MV-4-11 (cell line): Measurements from ENCODE around the gene PHAF1.

ENCODE experiments used
- DNase-seq: peaks from one replicate; lab custom pipeline; 2025; lab: John Stamatoyannopoulos, UW

PHAF1 gene

GRCh38 chr16:67109407-67110135, at the start of gene PHAF1:
TSS of gene PHAF1 (plus strand) at chr16:67109941. CDS start at chr16:67110176, 235 bp downstream.
- peak; percentile 76 for DNase-seq

- DNase-seq: no peak
These were observed 46.7 kb upstream of the PHAF1 start for GRCh38 chr16:67063008-67063407.

GRCh38 chr16:67068212-67068753, 41.5 kb upstream of the PHAF1 start:
- DNase-seq: no peak

DNA sequence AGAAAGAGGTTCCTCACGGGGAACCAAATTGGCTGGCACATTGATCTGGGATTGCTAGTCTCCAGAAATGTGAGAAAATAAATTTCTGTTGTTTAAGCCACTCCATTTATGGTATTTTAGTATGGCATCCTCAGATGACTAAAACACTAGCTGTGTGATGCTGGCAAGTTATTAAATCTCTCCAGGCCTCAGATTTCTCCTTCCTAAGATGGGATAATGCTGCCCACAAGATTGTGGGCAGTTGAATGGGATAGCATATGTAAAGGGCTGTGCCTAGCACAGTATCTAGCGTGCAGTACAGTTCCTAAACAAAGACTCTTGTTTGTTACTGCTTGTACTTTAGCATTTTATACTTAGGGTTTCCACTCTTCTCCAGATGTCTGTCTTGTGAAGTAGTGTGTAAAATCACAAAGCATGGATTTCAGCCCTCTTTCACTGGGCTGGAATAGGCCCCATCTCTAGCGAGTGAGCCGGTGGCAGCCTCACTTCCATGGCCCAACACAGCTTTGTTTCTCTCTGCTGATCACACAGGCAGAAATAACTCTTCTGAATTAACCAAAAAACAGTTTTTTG, 38.2 kb upstream of the PHAF1 start:
- no peak for DNase-seq

GRCh38 chr16:67075331-67075730, 34.4 kb upstream of the PHAF1 start:
- DNase-seq: no peak

GRCh38 chr16:67077871-67078270, 31.9 kb upstream of the PHAF1 start:
- DNase-seq: no peak

DNA sequence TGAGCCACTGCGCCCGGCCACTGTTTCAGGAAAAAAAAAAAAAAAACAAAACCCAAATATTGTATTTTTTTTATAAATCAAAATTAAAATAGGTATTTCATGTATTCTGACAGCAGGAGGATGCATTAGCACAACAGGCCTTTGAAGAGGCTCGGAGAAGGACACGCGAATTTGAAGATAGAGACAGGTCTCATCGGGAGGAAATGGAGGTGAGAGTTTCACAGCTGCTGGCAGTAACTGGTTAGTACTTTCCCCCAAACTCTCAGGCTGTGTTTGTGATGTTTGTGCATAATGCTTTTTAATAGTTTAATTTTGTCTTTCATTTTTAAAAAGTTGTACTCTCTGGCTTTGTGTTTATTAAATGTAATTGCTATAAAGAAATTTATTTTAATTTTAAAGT, 27.6 kb upstream of the PHAF1 start:
- no peak for DNase-seq

- DNase-seq: no peak
These were observed 26.9 kb upstream of the PHAF1 start for GRCh38 chr16:67082891-67083290.

GRCh38 chr16:67084345-67085028, 25.3 kb upstream of the PHAF1 start:
- DNase-seq: peak; percentile 82

DNA sequence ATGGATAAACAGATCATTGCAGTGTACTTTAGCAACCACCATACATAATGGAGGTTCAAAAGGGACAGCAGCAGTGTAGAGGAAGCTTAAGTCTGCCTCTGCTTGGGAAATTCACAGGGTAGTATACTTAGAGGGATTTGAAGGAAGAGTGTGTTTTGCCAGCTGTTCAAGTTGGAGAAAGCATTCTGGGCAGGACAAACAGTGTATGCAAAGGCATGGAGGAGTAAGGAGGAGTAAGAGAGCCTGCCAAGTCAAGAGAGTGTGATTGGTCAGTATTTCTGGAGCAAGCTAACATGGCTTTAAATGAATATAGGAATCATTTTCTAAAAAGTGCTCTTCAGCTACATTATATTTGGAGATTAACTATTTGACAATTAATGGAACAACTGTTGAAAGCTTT, 22.9 kb upstream of the PHAF1 start:
- no peak for DNase-seq

DNA sequence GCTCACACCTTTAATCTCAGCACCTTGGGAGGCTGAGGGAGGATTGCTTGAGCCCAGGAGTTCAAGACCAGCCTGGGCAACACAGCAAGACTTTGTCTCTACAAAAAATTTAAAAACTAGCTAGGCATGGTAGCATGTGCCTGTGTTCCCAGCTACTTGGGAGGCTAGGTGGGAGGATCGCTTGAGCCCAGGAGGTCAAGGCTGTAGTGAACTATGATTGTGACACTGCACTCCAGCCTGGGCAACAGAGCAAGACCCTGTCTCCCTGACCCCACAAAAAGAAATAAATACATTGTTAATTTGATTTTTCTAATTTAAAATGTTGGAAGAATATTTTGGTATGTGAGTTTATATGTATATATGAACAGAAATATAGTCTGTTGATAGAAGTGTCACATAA, 22.4 kb upstream of the PHAF1 start:
- no peak for DNase-seq

GRCh38 chr16:67087803-67088202, 21.9 kb upstream of the PHAF1 start:
- no peak for DNase-seq

- no peak for DNase-seq
These were observed 21.2 kb upstream of the PHAF1 start for GRCh38 chr16:67088551-67088950.

- no peak for DNase-seq
These were observed 20.6 kb upstream of the PHAF1 start for GRCh38 chr16:67089101-67089500.

- no peak for DNase-seq
These were observed 17.7 kb upstream of the PHAF1 start for GRCh38 chr16:67091906-67092566.

DNA sequence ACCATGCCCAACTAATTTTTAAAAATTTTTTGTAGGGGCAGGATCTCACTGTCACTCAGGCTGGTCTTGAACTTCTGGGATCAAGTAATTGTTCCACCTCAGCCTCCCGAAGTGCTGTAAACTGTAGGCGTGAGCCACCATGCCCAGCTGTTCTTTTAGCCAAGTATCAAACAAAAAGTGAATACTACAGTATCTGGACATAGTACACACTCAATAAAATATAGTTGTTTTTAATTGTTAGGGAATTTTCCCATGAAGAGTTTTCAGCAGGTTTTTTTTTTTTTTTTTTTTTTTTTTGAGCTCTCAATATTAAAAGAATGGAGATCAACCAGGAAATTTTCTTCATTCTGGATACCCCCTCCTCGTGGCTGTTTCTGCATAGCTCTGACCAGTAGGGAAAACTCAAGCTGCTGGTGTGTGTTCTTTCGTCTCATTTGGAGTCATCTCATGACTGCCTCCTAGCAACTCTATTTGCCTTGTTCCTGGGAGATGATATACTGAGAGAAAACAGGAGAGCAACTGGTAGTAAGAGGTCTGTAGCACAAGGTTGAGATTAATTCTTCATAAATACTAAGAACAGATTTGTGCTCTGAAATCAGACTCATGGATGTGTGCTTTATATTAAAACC, 16.5 kb upstream of the PHAF1 start:
- DNase-seq: no peak

DNA sequence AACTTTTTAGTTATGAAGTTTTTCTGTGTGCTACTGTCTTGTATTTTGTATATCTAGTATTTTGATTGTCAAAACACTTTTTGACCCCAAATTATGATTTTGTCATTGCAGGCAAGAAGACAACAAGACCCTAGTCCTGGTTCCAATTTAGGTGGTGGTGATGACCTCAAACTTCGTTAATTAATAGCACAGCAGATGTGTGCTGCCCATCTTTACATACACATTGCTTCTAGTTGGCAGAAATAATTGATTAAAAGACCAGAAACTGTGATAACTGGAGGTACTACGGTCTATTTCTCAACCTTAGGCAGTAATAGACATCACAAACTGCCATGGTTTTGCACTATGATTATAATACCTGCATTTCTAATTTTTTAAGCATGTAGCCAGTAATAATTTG, 11.1 kb upstream of the PHAF1 start:
- DNase-seq: no peak

DNA sequence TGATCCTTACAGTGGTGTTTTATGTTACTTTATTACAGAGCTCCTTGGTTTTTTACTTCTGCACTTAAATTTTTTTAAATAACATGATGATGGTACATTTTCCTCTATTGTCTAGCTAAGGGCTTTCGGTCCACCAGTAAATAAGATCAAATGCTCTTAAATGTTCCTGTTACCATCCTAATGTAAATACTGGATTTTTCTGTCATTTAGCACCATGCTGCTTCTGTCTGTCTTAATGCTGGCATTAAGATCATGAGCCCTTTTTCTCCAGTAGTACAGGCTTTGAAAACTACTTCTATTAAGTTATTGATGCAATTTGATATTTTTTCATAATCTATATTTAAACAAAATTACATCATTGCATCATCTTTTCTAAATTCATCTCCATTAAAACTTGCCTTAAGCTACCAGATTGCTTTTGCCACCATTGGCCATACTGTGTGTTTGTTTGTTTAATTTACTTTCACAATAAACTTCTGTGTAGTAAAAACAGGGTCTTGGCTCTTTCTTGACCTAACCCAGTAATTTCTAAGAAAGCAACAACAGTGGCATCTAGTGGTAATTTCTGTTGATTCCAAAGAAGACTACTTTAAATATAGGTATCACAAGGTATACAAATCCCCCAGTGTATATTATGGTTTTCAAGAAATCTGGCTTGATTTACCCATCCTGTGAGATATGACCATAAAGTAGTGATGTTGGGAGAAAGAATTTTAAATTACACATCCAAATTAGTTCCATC, 9.0 kb upstream of the PHAF1 start:
- no peak for DNase-seq

- DNase-seq: no peak
These were observed 8.2 kb upstream of the PHAF1 start for GRCh38 chr16:67101311-67102082.

DNA sequence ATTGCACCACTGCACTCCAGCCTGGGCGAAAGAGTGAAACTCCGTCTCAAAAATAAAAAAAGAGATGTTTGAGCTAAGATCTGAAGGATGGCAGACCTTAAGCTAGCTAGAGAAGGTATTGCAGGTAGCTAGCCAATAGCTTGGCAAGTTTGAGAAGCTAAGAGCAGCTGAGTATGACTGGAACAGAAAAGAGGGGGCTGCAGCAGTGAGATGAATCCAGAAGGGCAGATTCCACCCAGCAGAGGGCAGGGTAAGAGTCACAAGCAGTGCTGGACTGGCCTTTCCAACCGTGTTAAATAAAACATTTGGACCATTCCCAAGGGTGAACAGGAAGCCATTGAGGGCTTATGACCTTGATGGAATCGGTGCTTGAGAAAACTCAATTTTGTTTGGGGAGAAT, 5.7 kb upstream of the PHAF1 start:
- DNase-seq: no peak

DNA sequence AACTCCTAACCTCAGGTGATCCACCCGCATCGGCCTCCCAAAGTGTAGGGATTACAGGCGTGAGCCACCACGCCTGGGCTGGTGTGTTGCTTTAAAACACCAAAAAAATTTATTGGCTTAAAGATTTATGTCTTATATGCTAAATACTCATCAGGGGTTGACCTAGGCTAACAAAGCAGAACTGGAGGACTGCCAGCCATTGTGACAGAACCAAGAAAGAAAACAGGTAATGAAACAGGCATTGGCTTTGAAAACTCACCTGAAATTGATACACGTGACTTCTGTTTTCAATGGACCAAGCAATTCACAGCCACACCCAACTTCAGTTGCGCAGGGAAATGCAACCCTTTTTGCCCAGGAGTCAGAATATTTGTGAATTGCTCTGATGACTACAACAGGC, 4.9 kb upstream of the PHAF1 start:
- no peak for DNase-seq
